ENCODE data around the gene FMN1.

DNA sequence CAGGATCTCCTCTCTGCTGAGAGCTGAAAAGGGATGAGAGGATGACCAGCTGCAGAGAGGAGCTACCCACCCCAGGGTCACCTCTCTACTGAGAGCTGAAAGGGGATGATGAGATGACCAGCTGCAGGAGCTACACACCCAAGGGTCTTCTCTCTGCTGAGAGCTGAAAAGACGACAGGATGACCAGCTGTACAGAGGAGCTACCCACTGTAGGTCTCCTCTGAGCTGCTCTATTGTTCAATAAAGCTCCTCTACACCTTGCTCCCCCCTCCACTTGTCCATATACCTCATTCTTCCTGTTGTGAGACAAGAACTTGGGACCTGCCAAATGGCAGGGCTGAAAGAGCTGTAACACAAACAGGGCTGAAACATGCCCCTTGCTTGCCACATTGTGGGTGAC, 149.9 kb downstream of the FMN1 start:
- TF ChIP-seq, protein P1, sequence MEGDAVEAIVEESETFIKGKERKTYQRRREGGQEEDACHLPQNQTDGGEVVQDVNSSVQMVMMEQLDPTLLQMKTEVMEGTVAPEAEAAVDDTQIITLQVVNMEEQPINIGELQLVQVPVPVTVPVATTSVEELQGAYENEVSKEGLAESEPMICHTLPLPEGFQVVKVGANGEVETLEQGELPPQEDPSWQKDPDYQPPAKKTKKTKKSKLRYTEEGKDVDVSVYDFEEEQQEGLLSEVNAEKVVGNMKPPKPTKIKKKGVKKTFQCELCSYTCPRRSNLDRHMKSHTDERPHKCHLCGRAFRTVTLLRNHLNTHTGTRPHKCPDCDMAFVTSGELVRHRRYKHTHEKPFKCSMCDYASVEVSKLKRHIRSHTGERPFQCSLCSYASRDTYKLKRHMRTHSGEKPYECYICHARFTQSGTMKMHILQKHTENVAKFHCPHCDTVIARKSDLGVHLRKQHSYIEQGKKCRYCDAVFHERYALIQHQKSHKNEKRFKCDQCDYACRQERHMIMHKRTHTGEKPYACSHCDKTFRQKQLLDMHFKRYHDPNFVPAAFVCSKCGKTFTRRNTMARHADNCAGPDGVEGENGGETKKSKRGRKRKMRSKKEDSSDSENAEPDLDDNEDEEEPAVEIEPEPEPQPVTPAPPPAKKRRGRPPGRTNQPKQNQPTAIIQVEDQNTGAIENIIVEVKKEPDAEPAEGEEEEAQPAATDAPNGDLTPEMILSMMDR (IDR thresholded peaks at IDR 0.05 in 4 of 5, conservative IDR thresholded peaks at IDR 0.05 in 1 of 5) = no peak
- no peak for TF ChIP-seq POLR2A (IDR thresholded peaks at IDR 0.05)

Measured in gastrocnemius medialis (tissue), 4 donors.